Stimulated activated CD4-positive, alpha-beta T cell treated with anti-CD3 and anti-CD28 coated beads, TNF-alpha, amount 100 ng/mL, for 4 hours (primary cell): ENCODE results near the gene ILF3.
"Not testable (repeated sequence)": the region's sequence is repeated elsewhere in the genome, so short reads cannot be mapped to it uniquely, and the experiment has no call there.

Experiments used
- DNase-seq, 3 experiments: peaks; one replicate each; pipeline ENCODE4 v3.0.0-alpha.2; 2020; ENCODE audit warnings: low read depth in 3 of 3

ILF3 gene

DNA sequence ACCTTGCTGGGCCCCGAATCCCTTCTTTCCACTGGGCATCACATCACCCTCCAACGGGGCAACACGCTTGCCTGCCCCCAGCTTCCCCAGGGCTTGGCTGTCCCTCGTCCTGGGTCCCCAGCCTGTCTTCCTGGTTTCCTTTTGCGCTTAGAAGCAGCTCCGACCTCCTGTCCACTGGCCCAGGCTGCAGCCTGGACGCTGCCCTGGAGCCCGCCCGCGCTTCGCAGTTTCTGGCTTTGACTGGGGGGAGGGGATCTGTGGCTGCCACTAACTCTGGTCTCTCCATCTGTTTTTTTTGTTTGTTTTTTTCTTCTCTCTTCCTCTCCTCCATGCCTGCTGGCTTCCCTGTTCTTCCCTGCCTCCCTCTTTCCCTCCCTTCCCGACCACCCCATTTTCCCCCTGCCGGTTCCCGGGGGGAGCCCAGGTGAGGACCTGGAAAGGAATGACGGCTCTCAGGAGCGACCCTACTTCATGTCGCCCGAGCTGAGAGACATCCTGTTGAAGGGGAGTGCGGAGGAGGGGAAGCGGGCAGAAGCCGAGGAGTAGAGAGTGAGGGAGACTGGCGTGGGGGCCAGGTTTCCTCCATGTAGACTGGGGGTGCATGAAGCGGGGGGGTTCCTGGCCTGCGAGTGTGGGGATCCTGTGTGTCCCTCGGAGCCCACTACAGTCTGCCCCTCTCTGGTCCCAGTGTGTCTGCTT, 11.5 kb upstream of the ILF3 start:
- DNase-seq = no peak

DNA sequence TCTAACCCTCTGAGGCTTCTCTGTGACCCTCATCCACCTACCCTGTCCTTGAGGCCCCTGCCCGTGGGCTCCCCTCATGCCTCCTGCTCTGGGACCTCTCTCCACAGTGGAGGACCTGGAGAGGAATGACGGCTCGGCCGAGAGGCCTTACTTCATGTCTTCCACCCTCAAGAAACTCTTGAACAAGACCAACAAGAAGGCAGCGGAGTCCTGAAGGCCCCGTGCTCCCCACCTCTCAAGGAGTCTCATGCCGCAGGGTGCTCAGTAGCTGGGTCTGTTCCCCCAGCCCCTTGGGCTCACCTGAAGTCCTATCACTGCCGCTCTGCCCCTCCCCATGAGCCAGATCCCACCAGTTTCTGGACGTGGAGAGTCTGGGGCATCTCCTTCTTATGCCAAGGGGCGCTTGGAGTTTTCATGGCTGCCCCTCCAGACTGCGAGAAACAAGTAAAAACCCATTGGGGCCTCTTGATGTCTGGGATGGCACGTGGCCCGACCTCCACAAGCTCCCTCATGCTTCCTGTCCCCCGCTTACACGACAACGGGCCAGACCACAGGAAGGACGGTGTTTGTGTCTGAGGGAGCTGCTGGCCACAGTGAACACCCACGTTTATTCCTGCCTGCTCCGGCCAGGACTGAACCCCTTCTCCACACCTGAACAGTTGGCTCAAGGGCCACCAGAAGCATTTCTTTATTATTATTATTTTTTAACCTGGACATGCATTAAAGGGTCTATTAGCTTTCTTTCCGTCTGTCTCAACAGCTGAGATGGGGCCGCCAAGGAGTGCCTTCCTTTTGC, 10.8 kb upstream of the ILF3 start:
- DNase-seq = no peak

DNA sequence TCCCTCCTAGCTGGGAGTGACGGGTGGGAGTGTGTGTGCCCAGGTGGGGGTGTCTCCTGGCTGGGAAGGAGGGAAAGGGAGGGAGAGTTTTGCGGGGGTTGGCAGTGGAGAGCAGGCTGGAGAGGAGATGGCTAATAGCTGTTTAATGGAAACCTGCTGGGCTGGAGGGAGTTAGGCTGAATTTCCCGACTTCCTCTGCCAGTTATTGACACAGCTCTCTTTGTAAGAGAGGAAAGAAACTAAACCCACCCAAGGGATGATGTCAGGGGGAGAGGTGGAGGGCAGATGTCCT, 10.2 kb upstream of the ILF3 start:
- DNase-seq = no peak

DNA sequence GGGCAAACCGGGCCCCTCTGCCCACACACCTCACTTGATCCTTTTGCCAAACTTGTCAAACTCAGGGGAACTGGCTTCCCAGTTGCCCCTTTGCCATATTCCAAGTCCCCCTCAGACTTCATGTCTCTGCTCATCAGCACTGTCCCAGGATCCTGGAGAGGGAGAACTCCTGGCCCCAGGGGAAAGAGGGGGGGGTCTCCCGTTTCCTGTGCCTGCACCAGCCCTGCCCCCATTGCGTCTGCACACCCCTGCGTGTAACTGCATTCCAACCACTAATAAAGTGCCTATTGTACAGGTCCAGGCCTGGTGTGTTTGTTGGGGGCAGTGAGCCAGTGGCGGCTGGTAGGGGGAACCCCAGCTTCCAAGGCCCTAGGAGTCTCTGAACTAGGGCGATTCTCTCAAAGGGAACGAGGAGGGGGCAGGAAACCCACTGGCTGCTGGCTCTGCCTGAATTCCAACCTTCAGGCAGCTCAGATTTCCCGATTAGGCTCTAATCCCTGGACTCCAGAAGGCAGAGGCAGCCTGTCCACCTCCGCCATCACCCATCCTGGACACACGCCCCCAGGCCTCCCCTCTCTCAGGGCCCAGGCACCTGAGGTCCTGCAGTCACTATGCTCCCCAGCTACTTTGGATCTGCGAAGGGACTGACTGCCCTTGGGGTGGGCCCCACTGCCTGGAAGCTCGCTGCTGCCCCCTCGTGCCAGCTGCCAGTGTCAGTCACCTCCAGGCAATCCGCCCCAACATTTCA, 9.7 kb upstream of the ILF3 start:
- DNase-seq = peak; percentile 67 to 80 (median 78)

DNA sequence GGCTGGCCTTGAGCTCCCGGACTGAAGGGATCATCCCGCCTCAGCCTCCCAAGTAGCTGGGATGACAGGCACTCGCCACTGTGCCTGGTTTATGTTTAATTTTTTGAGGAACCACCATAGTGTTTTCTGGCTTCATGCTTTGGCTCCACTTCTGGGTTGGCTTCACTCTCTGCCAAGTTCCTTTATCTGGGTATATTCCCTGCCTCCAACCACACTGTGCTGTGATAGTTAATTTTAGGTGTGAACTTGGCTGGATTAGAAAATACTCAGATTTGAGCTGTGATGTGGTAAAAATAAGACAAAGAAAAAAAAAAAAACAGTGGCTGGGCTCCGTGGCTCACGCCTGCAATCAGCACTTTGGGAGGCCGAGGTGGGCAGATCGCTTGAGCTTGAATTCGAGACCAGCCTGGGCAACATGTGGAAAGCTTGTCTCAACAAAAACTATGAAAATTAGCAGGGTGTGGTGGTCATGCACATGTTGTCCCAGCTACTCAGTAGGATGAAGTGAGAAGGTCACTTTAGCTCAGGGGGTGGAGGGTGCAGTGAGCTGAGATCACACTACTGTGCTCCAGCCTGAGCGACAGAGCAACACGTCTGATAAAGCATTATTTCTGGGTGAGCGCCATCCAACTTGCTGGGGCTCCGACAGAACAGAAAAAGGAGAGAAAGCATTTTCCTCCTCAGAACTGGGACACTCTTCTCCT, 7.5 kb upstream of the ILF3 start:
- DNase-seq = no peak

DNA sequence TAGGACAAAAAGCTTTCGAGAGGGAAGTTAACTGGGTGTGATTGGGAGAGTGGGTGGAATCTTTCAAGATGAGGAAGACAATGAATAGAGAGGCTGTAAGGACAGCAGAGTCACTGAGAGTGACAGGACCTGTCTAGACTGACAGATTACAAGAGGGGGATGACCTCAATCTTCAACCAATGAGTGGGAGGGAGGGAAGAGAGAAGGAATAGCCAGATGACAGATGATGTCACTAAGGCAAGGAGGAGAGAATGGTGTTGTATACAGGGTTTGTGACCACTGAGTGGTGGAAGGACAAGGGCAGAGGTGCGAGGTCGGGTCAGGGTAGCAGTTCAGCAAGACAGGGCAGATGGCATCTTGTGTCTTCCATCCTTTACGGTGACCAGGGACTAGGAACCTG, 5.8 kb upstream of the ILF3 start:
- DNase-seq = no peak

DNA sequence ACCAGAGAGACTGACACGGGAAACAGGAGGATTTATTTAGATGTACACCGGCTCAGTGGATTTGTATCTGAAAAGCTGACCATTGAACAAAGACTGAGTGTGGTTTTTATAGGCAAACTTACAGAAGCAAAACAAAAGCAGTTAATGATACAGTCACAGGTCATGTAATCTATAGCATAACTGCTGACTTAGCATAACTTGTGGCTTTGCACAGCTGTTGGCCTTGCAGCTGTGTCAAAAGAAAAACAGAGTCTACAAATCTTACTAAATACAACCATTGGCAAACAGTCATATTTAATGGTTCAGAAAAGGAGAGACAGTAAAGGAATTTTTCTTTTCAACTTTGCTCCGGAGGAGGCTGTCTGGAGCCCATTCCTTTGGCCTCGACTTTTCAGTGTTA, 2.3 kb upstream of the ILF3 start:
- no peak for DNase-seq

DNA sequence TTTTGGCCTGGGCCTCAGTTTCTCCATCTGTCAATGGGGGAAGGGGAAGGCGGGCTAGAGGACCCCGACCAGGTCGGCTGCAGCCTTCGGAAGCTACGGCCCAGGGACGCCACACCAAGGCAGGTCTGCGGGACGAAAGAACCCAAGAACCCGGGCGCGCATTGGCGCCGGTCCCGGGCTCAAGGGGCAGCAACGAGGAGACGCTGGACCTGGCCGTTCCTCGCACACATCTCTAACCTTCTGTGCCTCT, 739 bp upstream of the ILF3 start:
- DNase-seq = no peak

DNA sequence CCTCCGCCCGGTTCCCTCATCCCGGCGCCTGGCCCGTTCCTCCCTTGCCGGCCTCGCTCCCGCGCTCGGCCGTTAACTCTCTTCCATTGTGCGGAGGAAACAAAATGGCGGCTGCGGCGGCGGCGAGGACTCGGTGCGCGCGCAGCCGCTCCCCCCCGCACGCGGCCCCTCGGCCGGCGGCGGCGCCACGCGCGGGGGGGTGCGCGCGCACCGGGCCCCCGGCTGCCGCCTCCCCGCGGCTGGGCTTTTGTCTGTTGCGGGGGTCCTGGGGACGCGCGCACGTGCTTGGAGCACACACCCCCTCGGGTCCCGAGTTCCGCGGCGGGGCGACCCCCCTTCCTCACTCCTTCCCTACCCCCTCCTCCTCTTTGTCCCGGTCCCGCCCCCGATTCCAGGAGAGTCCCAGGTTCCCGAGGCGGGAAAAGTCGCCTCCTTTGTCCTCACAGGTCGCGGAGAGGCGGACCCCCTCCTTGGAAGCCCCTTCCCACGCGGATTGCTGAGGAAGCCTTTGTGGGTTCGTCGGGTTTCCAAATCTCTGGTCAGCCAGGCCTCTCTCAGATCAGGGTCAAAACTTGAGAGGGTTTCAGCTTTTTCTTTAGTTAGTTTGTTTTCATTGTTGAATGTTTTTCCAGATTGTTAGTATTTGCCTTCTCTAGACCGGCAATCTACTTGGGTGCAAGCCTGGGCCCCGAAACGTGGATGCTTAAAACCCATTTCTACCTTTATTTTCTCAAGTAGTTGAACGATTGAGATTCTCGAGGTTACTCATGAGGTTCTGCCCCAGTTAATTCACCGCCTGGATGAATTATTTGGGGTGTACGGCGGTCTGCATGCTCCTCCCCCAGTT, 687 bp downstream of the ILF3 start:
- DNase-seq = peak in 2 of 3 experiments; percentile 34 to 56

DNA sequence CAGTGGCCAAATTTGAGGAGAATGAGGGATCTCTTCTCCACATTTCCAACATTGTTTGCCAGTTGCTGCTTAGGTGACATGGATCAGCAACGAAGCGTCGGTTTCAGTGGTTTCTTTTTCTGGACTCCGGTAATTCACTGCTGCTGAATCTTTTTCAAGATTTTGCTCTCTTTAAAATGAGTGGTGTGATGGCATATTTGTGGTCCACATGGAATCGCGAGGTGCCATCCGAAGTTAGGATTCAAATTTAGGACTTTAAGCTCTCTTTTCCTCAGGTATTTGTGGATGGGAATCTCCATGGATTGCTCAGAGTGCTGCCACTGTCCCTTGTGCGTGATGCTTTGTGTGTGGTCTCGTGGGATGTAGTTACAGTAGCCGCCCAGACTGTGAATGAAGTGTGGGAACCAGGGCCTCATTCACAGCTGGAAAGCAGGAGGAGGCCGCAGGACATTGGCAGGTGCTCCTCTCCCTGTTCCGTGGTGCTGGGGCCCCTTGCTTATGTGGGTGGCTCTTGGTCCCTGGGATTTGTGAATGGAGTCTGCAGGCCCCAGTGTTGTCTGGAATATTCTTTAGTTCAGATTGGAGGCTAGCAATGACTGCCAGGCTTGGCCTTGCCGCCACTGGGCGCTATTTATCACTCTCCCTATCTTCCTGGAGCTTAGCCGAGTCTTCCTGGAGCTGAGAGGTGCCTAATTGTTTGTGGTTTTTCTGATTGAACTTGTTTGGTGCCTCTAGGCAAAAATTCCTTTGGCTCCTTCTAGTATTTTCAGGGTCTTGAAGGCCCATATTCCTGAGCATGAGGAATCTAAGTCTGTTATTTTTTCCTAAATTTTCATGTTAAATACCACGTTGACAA, 1.5 kb downstream of the ILF3 start:
- no peak for DNase-seq

DNA sequence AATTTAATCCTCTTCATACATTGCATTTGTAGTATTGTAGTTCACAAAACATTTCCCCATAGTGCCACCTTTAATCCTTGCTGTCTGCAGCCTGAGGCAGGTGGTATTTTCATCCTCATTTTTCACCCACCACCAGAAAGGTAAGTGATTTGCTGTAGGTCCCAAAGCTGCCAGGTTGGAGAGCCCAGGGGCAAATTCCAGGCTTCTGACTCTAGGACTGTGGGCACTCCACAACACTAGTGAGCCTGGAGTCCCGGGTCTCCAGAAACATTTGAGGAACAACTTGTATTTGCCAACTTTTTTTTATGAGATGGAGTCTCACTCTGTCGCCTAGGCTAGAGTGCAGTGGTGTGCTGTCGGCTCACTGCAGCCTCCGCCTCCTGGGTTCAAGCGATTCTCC, 6.2 kb downstream of the ILF3 start:
- DNase-seq = no peak

DNA sequence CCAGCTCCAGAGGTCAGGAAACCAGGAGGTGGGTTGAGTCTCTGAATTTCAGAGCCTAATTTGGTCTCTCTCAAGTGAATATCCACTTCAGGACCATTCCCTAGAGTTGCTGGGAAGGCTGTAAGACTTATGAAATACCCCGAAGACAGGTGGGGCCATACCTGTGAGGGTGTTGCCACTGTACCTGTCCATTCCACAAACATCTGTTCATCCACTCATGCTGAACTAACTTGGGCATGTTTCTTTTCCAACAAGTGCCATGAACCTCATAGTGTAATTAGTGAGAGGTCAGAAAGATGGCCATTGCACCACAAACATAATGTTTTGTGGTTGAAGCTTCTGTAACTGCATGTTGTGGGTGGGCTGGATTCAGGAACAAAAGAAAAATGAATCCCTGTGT, 7.8 kb downstream of the ILF3 start:
- DNase-seq = no peak

DNA sequence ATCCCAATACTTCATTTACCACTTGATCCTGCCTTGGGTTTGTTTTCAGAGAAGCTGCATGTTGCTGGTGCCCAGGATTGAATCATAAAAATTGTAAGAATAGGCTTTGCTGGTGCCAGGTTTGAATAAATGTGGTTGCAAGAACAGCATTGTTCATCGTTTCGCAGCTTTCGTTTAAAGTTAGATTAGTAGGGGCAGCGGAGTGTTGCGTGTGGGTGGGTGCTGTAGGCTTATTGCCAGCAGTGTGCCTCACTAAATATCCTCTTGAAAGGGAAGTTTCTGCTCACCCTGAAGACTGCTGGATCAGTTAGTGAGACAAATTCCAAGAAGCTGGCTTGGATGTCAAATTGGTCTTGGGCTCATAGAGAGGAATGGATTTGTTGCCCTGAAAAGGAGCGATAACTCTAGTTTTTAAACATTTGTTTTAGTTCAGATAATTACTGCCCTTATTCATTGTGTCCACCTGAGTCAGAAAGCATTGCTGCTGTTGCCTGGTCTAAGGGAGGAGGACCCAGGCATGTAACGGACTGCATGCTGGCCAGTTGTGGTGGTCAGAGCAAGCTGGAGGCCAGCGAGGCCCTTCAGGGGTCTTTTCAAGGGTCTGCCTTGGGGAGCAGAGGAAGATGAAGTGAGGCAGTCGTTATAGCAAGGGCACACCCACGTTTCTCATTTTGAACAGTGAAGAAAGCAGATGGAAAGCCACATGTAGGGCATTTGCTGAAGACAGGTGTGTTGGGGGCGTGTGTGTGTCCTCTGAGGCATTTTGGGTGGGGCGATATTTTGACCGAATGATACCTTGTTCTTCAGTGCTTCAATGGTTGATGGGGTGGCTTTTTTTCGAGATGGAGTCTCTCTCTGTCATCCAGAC, 8.5 kb downstream of the ILF3 start:
- DNase-seq = no peak

DNA sequence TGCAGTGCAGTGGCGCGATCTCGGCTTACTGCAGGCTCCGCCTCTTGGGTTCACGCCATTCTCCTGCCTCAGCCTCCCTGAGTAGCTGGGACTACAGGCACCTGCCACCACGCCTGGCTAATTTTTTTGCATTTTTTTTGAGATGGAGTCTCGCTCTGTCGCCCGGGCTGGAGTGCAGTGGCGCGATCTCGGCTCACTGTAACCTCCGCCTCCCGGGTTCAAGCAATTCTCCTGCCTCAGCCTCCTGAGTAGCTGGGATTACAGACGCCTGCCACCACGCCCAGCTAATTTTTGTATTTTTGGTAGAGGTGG, 9.1 kb downstream of the ILF3 start:
- DNase-seq = not testable (repeated sequence)

DNA sequence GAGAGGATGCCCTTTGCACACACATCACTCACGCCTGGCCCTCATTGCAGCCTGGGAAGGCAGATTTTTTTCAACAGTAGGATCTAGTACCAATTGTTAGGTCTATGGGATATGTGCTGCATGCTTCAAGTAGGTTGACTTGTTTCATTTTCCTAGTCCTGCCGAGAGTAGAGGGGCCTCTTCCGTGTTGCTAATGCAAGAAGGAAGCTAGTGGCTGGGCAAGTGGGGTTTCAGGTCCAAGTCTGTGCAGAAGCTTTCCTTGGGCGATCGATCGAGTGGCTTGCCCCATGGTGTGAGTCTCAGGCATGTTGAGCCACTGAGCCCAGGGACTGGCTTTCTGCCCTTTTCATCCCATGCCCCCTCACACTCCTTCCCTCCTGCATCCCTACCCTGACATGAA, 13.7 kb downstream of the ILF3 start:
- no peak for DNase-seq

DNA sequence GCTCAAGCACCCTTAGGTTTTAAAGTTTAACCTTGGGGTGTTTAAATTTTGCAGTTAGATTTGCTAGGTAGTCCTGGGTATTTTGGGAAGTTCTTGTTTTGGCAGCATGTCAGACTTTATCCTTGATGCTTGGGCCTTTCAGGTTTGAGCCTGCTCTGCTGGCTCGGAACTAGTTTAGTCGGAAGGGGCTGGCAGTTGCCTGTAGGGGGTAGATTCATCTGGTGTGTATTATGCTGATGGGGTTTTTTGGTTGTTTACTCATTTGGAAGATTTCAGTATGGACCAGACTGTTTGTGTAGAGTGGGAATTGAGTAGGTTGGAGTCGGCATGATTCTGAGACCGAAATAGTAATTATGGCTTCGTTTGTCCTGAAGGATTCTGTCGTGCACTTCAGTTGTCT, 15.1 kb downstream of the ILF3 start:
- no peak for DNase-seq

DNA sequence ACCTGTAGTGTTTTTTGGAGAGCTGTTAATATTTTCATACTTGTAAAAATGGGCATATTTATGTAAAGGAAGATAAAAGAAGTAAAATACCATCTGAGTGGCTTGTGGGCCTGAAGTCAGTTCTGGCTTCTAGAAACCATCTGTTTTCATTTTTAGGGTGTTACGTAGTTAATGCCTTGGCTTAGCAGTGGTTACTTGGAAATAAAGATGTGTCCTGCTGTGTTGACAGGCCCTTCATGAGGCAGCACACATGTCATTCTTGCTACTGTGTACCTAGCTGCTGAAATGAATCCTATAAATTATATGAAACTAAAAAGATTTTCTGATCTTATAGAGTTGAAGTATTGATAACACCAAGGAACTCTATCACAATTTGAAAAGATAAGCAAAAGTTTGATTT, 16.0 kb downstream of the ILF3 start:
- no peak for DNase-seq

DNA sequence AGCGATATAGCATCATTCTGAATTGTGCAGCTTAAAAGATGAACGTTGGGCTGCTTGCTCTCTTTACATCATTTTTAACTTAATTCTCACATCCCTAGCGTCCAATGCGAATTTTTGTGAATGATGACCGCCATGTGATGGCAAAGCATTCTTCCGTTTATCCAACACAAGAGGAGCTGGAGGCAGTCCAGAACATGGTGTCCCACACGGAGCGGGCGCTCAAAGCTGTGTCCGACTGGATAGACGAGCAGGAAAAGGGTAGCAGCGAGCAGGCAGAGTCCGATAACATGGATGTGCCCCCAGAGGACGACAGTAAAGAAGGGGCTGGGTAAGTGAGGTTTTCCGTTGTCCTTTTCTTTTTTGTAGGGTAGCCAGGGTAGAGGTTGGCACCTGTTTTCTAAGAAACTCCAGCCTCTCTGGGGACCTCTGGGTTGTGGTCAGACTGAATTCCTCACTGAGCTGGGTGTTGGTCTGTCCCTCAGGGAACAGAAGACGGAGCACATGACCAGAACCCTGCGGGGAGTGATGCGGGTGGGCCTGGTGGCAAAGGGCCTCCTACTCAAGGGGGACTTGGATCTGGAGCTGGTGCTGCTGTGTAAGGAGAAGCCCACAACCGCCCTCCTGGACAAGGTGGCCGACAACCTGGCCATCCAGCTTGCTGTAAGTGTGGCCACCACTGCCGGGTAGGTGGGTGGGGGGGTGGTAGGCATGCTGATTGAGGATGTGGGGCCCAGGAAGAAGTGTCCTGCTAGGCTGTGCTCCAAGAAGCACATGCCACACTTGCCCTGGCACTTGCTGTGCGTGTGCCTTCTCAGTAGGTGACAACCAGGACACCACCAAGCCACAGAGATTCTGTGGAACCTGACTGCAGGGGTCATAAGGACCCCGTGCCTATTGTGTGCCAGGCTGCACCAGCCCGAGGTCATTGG, 17.0 kb downstream of the ILF3 start:
- no peak for DNase-seq

DNA sequence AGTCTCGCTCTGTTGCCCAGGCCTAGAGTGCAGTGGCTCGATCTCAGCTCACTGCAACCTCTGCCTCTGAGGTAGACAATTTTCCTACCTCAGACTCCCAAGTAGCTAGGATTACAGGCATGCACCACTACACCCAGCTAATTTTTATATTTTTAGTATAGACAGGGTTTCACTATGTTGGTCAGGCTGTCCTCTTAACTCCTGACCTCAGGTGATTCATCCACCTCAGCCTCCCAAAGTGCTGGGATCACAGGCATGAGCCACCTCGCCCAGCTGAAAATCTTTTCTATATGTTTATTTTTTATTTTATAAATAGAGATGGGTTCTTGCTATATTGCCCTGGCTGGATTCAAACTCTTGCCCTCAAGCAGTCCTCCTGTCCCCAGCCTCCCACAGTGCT, 17.8 kb downstream of the ILF3 start:
- not testable (repeated sequence) for DNase-seq
